Stomach (tissue), 9 donors: Measurements from ENCODE around the gene LCN10. TPM values are rescaled to one million over a fixed set of nuclear protein-coding genes. Genes with fewer than 3 reads are reported as not detected.
A peak's percentile ranks its signal among the peaks of the same experiment; 100 is the strongest.

Experiments
- DNase-seq, 2 donors: peaks; one replicate each; pipeline versions ENCODE4 v3.0.0 to v3.0.0-alpha.2; 2013 to 2019
- H3K27ac ChIP-seq, 5 donors: fragments of 200-600 bp in 4 of 5; sonication (generic) in 4 of 5; one replicate each; pipeline ENCODE4 v1.5.1; 2013 to 2019; ENCODE audit warnings: mild to moderate bottlenecking in 1 of 5, moderate library complexity in 1 of 5
- H3K27me3 ChIP-seq, 3 donors: fragments of 200-600 bp; sonication (generic); one replicate each; pipeline ENCODE4 v1.5.1; 2017 to 2019; ENCODE audit warnings: mixed run types in 1 of 3
- H3K36me3 ChIP-seq, 4 donors: fragments of 200-600 bp; sonication (generic); 1 replicate in 3 of 4; 2 replicates in 1 of 4; pipeline ENCODE4 v1.5.1; 2016 to 2019
- H3K4me1 ChIP-seq, 4 donors: fragments of 200-600 bp; sonication (generic); one replicate each; pipeline ENCODE4 v1.5.1; 2016 to 2019
- H3K4me3 ChIP-seq, 4 donors: fragments of 200-600 bp; sonication (generic) in 3 of 4; one replicate each; pipeline ENCODE4 v1.5.1; 2016 to 2019; ENCODE audit warnings: mild to moderate bottlenecking in 1 of 4
- H3K9me3 ChIP-seq, 4 donors: fragments of 200-600 bp; sonication (generic); one replicate each; pipeline ENCODE4 v1.5.1; 2016 to 2019
- CTCF ChIP-seq, 7 experiments: fragments of 450-650 bp in 4 of 7; fragments of 200-600 bp in 3 of 7; sonication (generic) in 3 of 7; IDR thresholded peaks; one replicate each; pipeline ENCODE4 v1.5.1; 2016 to 2019; ENCODE audit warnings: antibody characterized with exemption in 7 of 7, control low read depth in 2 of 7, mild to moderate bottlenecking in 1 of 7
- EP300 ChIP-seq: sonication (generic); formaldehyde crosslinking; IDR thresholded peaks from one replicate; pipeline ENCODE4 v1.6.1; 2017; ENCODE audit warnings: antibody characterized with exemption
- POLR2A ChIP-seq, 4 donors: fragments of 450-650 bp; IDR thresholded peaks; one replicate each; pipeline ENCODE4 v1.6.1; 2016; ENCODE audit warnings: antibody characterized with exemption in 4 of 4, control low read depth in 2 of 4, mild to moderate bottlenecking in 1 of 4, moderate library complexity in 1 of 4
- POLR2AphosphoS5 ChIP-seq, 3 donors: sonication (generic); formaldehyde crosslinking; IDR thresholded peaks; one replicate each; pipeline ENCODE4 v1.6.1; 2016; ENCODE audit warnings: antibody characterized with exemption in 3 of 3
- WGBS, 5 donors: extraction: QIAGEN DNeasy Blood & Tissue Kit in 3 of 5; methylation state at CpG; one replicate each; pipeline versions ENCODE4 v1.1.5 to v1.1.7; 2013 to 2018; 5-methylcytosine and 5-hydroxymethylcytosine counted together
- intact Hi-C: fragments of 100-400 bp; cut with DNase I; formaldehyde crosslinking; loops from one replicate; pipeline ENCODE4 v1.15.1; 2023; ENCODE audit warnings: low total_unique reads
- polyA plus RNA-seq, 3 donors: library from polyadenylated mRNA; stranded (reverse); fragments of 200-250 nt; gene quantifications; one replicate each; pipeline ENCODE4 v1.2.3, GENCODE V29; 2013
- total RNA-seq, 5 donors: library from RNA; depleted of rRNA; stranded (reverse); fragments of >200 nt; gene quantifications; one replicate each; pipeline versions ENCODE4 v1.1.0 to v1.2.3, GENCODE V29; 2014 to 2016
- donor health status: healthy with polysubstance abuse.
- donor health status: Bipolar disorder and iron deficiency.
- donor health status: healthy.

LCN10 gene
- total and polyA plus RNA-seq, 8 donors: 0.58 to 25.5 (median 8.5) TPM

GRCh38 chr9:136722969-136723356 lies 19.8 kb downstream of the LCN10 start:
- no peaks in the 10 kb centered on the region for H3K27me3 ChIP-seq
- peaks cover 37 to 58% (median 57%) of the 10 kb centered on the region in 4 donors for H3K36me3 ChIP-seq

GRCh38 chr9:136722093-136722968 lies 20.4 kb downstream of the LCN10 start:
- Histone ChIP-seq H3K36me3 (peaks cover 37 to 58% (median 57%) of the 10 kb centered on the region in 4 donors), H3K9me3 (no peaks in the 10 kb centered on the region), H3K27me3 (no peaks in the 10 kb centered on the region), H3K27ac (no peak overlapping the region), H3K4me1 (peaks cover 38 to 82% (median 69%) of the 10 kb centered on the region in 4 donors), H3K4me3 (no peak overlapping the region)
- DNase-seq: no peak
- TF ChIP-seq EP300: no peak
- no peak for TF ChIP-seq POLR2AphosphoS5 (IDR thresholded peaks at IDR 0.05)
- TF ChIP-seq CTCF (IDR thresholded peaks at IDR 0.05): no peak
- no peak for TF ChIP-seq POLR2A (IDR thresholded peaks at IDR 0.05)
- 80 to 88% (median 83%) methylated on average over 12 to 31 of the region's 31 CpGs for WGBS, 5 donors
- intact Hi-C loops: no loop called here

More at GRCh38 chr9:136722969-136723356, 19.8 kb downstream of the LCN10 start:
- intact Hi-C loops: no loop called here
- TF ChIP-seq POLR2AphosphoS5 (IDR thresholded peaks at IDR 0.05) (peak in 2 of 3 donors; percentile 10 to 36), POLR2A (IDR thresholded peaks at IDR 0.05) (no peak)
- no peak for DNase-seq
- Histone ChIP-seq H3K4me1 (peaks cover 40 to 82% (median 71%) of the 10 kb centered on the region in 4 donors), H3K9me3 (no peaks in the 10 kb centered on the region), H3K4me3 (no peak overlapping the region), H3K27ac (no peak overlapping the region)
- 82 to 90% (median 86%) methylated on average over 7 to 24 of the region's 24 CpGs for WGBS, 5 donors

- Histone ChIP-seq H3K9me3 (no peaks in the 10 kb centered on the region), H3K4me1 (peaks cover 30 to 74% (median 61%) of the 10 kb centered on the region in 4 donors), H3K27me3 (peaks cover 0 to 2% (median 0%) of the 10 kb centered on the region in 3 donors), H3K27ac (peak overlapping the region in 2 of 5 donors; percentile 5 to 54), H3K4me3 (no peak overlapping the region), H3K36me3 (peaks cover 37 to 56% (median 55%) of the 10 kb centered on the region in 4 donors)
- WGBS, 5 donors: 59 to 71% (median 63%) methylated on average over 9 to 30 of the region's 30 CpGs
- DNase-seq: no peak
- intact Hi-C loops: no loop called here
- TF ChIP-seq POLR2A (IDR thresholded peaks at IDR 0.05): no peak
- TF ChIP-seq CTCF (IDR thresholded peaks at IDR 0.05): no peak
- TF ChIP-seq EP300: no peak
- no peak for TF ChIP-seq POLR2AphosphoS5 (IDR thresholded peaks at IDR 0.05)
Observed at GRCh38 chr9:136721339-136722092, 21.2 kb downstream of the LCN10 start.

DNA sequence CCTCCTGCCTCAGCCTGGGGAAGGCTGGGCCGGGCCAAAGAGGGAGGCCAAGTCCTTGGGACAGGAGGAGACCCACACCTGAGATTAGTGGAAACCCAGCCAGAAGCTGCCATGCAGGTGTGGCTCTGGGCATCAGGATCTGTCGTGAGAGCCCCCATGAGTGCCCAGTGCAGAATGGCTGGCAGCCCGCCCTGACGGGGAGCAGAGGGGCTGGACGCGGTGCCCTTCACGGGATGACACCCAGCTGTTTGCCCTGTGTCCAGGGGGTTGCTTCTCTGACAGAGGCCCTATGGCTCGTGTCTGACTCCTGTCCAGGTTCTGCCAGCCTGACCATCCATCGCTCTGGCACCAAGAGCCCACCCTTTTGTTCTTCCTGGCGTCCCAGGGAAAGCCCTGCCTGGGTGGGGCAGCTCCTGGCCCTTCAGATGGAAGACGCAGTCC lies 21.8 kb downstream of the LCN10 start:
- Histone ChIP-seq H3K27ac (peak overlapping the region in 4 of 5 donors; percentile 22 to 49 (median 33)), H3K9me3 (no peaks in the 10 kb centered on the region), H3K27me3 (peaks cover 0 to 5% (median 0%) of the 10 kb centered on the region in 3 donors), H3K4me3 (no peak overlapping the region), H3K36me3 (peaks cover 32 to 50% (median 49%) of the 10 kb centered on the region in 4 donors), H3K4me1 (peaks cover 24 to 68% (median 55%) of the 10 kb centered on the region in 4 donors)
- 57 to 75% (median 72%) methylated on average over 9 to 11 of the region's 11 CpGs for WGBS, 5 donors
- intact Hi-C loops: no loop called here
- TF ChIP-seq CTCF (IDR thresholded peaks at IDR 0.05) (no peak), EP300 (no peak), POLR2AphosphoS5 (IDR thresholded peaks at IDR 0.05) (no peak), POLR2A (IDR thresholded peaks at IDR 0.05) (no peak)
- DNase-seq: no peak
